Panc1 (cell line): ENCODE results near the gene TAB2. TPM values are rescaled to one million over a fixed set of nuclear protein-coding genes. Genes with fewer than 3 reads are reported as not detected.
"Not testable (repeated sequence)": the region's sequence is repeated elsewhere in the genome, so short reads cannot be mapped to it uniquely, and the experiment has no call there.

Source experiments
- ATAC-seq: fragments of 200-7000 bp; cut with Tn5 transposase; 2 replicates; pipeline ENCODE4 v1.9.1; 2020; ENCODE audit warnings: mild to moderate bottlenecking, moderate library complexity
- BruUV-seq: library from RNA; stranded (reverse); fragments of 400-500 nt; replicated peaks from 2 replicates; lab custom pipeline; 2021; lab: Mats Ljungman, UMichigan
- CTCF ChIA-PET: fragments of 300-600 bp; sonication (Branson Sonifier 250); formaldehyde crosslinking; loops from one replicate; lab custom pipeline; 2022; ENCODE audit warnings: antibody characterized with exemption; lab: Charles Lee
- POLR2A ChIA-PET: fragments of 300-600 bp; sonication (Branson Sonifier 250); formaldehyde crosslinking; loops from one replicate; lab custom pipeline; 2022; ENCODE audit warnings: antibody characterized with exemption; lab: Charles Lee
- DNase-seq: peaks from one replicate; pipeline ENCODE4 v3.0.0-alpha.2; 2010; ENCODE audit warnings: low read depth, low spot score
- H3K27ac ChIP-seq: 2 replicates; pipeline ENCODE4 v1.5.1; 2011; ENCODE audit warnings: mild to moderate bottlenecking, low read length, inconsistent platforms
- H3K27me3 ChIP-seq: fragments of 200-500 bp; sonication (Bioruptor generic); 2 replicates; pipeline ENCODE4 v1.6.0; 2014; ENCODE audit warnings: low read length, inconsistent platforms; ENCODE audit not compliant: control insufficient read depth, insufficient read depth
- H3K36me3 ChIP-seq: fragments of 200-500 bp; sonication (Bioruptor generic); 2 replicates; pipeline ENCODE4 v1.5.1; 2014; ENCODE audit warnings: inconsistent platforms, mild to moderate bottlenecking, low read length, moderate library complexity; ENCODE audit not compliant: control insufficient read depth, insufficient read depth
- H3K4me1 ChIP-seq: 2 replicates; pipeline ENCODE4 v1.5.1; 2011; ENCODE audit warnings: inconsistent platforms, mild to moderate bottlenecking, low read length, moderate library complexity; ENCODE audit not compliant: control insufficient read depth, insufficient read depth
- H3K4me3 ChIP-seq, 2 experiments: 2 replicates each; pipeline ENCODE4 v1.5.1; 2011 to 2012; ENCODE audit warnings: low read depth in 2 of 2, low read length in 2 of 2, mild to moderate bottlenecking in 2 of 2, inconsistent platforms in 1 of 2, moderate library complexity in 1 of 2
- H3K9me3 ChIP-seq: fragments of 200-500 bp; sonication (Bioruptor generic); 2 replicates; pipeline ENCODE4 v1.5.1; 2014; ENCODE audit warnings: low read depth, mild to moderate bottlenecking, inconsistent platforms, low read length, moderate library complexity; ENCODE audit not compliant: control insufficient read depth, insufficient read depth
- POLR2AphosphoS5 ChIP-seq: IDR thresholded peaks from 2 replicates; pipeline ENCODE4 v1.6.1; 2012; ENCODE audit warnings: mild to moderate bottlenecking, low read depth, low read length, moderate library complexity
- REST ChIP-seq, 2 experiments: IDR thresholded peaks; 2 replicates each; pipeline ENCODE4 v1.6.1; 2011 to 2012; ENCODE audit warnings: low read depth in 2 of 2, control low read depth in 1 of 2, low read length in 1 of 2, mild to moderate bottlenecking in 1 of 2, moderate library complexity in 1 of 2; ENCODE audit not compliant: insufficient read depth in 1 of 2
- SIN3A ChIP-seq: IDR thresholded peaks from 2 replicates; pipeline ENCODE4 v1.6.1; 2012; ENCODE audit warnings: low read depth, mild to moderate bottlenecking, low read length, moderate library complexity, borderline replicate concordance; ENCODE audit not compliant: insufficient read depth
- TCF7L2 ChIP-seq: IDR thresholded peaks from 2 replicates; pipeline ENCODE4 v1.6.1; 2011; ENCODE audit warnings: mild to moderate bottlenecking, low read depth, low read length, inconsistent platforms
- in situ Hi-C: cut with HindIII; loops from 2 replicates; pipeline ENCODE4 v1.10.0; 2016; ENCODE audit warnings: low sequenced_read_pairs, low pct_unique_long_range_greater_than_20kb
- intact Hi-C: fragments of 100-400 bp; cut with micrococcal nuclease; formaldehyde crosslinking; loops from one replicate; pipeline ENCODE4 v1.10.0; 2022; ENCODE audit not compliant: unreplicated experiment
- total RNA-seq: library from RNA; stranded (reverse); gene quantifications from one replicate; pipeline ENCODE4 v1.2.1, GENCODE V29; 2021; ENCODE audit not compliant: unreplicated experiment
- TF ChIP-seq, protein P1 (sequence below): fragments of 450-650 bp; IDR thresholded peaks from 2 replicates; pipeline ENCODE4 v1.5.1; 2017; ENCODE audit warnings: mild to moderate bottlenecking

TAB2 gene
- total RNA-seq, 1 experiment from 2014 or later = 47.2 TPM

DNA sequence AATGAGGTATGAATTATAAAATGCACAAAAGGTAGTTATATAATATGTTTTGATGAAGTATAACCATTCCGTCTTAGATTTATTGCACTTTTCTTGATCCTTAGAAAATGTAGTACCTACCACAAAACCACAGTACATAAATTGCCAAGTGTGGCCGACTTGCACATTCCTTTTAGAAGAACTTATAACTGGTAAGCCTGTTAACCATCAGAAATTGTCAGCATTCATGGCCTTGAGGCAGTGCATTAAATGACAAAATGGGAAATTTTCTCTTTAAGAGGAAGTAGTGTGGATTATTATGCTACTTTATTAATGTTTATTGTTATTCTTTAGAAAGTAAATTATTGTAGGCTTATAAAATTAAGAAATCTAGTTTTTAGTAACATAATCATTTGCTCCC lies 29.6 kb downstream of the TAB2 start:
- in situ Hi-C loops = no loop called here
- no peak for ATAC-seq
- H3K27ac ChIP-seq = no peak overlapping the region
- DNase-seq = no peak
- H3K4me3 ChIP-seq = no peak overlapping the region
- CTCF ChIA-PET = no interaction called here
- intact Hi-C loops = no loop called here
- TF ChIP-seq, protein P1, sequence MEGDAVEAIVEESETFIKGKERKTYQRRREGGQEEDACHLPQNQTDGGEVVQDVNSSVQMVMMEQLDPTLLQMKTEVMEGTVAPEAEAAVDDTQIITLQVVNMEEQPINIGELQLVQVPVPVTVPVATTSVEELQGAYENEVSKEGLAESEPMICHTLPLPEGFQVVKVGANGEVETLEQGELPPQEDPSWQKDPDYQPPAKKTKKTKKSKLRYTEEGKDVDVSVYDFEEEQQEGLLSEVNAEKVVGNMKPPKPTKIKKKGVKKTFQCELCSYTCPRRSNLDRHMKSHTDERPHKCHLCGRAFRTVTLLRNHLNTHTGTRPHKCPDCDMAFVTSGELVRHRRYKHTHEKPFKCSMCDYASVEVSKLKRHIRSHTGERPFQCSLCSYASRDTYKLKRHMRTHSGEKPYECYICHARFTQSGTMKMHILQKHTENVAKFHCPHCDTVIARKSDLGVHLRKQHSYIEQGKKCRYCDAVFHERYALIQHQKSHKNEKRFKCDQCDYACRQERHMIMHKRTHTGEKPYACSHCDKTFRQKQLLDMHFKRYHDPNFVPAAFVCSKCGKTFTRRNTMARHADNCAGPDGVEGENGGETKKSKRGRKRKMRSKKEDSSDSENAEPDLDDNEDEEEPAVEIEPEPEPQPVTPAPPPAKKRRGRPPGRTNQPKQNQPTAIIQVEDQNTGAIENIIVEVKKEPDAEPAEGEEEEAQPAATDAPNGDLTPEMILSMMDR = no peak
- TF ChIP-seq SIN3A (no peak), REST (IDR thresholded peaks at IDR 0.05; ENCODE audit: insufficient read depth in 1 of 2, low read depth in 2 of 2, low read length in 1 of 2) (no peak), TCF7L2 (no peak), POLR2AphosphoS5 (no peak)
- H3K4me1 ChIP-seq = no peaks in the 10 kb centered on the region
- H3K27me3 ChIP-seq = no peaks in the 10 kb centered on the region
- H3K9me3 ChIP-seq = no peaks in the 10 kb centered on the region
- BruUV-seq = no TSS peak
- POLR2A ChIA-PET = interaction anchor here (0.6 kb wide), 1 partner anchor 29 kb away, joined by 4 read pairs; no protein-coding TSS in a partner anchor
- no peaks in the 10 kb centered on the region for H3K36me3 ChIP-seq

DNA sequence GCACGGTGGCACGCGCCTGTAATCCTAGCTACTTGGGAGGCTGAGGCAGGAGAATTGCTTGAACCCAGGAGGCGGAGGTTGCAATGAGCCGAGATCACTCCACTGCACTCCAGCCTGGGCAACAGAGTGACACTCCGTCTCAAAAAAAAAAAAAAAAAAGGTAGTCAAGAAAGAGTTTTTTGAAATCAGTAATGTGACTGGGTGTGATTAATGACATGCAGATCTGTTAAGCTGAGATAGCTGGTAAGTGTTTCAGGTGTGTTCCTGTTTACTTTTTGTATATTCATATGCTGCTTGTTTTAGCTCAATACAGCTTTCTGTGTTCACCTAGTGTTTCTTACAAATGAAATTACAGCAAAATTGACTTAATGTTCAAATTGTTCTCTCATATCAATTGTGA lies 31.8 kb downstream of the TAB2 start:
- BruUV-seq = not testable (repeated sequence)

GRCh38 chr6:149354009-149354408 lies 36.5 kb downstream of the TAB2 start:
- Histone ChIP-seq H3K36me3 (peaks cover 1% of the 10 kb centered on the region; the same call in 1 of the 2 replicates), H3K27me3 (no peaks in the 10 kb centered on the region), H3K9me3 (no peaks in the 10 kb centered on the region), H3K4me1 (no peaks in the 10 kb centered on the region), H3K27ac (no peak overlapping the region), H3K4me3 (no peak overlapping the region)
- TF ChIP-seq, protein P1 = no peak
- no peak for TF ChIP-seq REST (IDR thresholded peaks at IDR 0.05; ENCODE audit: insufficient read depth in 1 of 2, low read depth in 2 of 2, low read length in 1 of 2)
- TF ChIP-seq POLR2AphosphoS5 = no peak
- no peak for ATAC-seq
- ChIA-PET CTCF (no interaction called here), POLR2A (no interaction called here)
- intact Hi-C loops = no loop called here
- DNase-seq = no peak
- in situ Hi-C loops = no loop called here
- no TSS peak for BruUV-seq

More for the DNA sequence above, 31.8 kb downstream of the TAB2 start:
- H3K9me3 ChIP-seq, intact Hi-C loops, in situ Hi-C loops, POLR2A ChIA-PET, H3K36me3 ChIP-seq, H3K4me3 ChIP-seq, DNase-seq, H3K4me1 ChIP-seq, ATAC-seq, H3K27ac ChIP-seq, H3K27me3 ChIP-seq, CTCF ChIA-PET: not testable (repeated sequence)
